Esophagus muscularis mucosa (tissue), 3 donors: ENCODE measurements around the gene AKT3.

ENCODE experiments used
- POLR2AphosphoS5 ChIP-seq, 2 donors: sonication (generic); formaldehyde crosslinking; IDR thresholded peaks; one replicate each; pipeline ENCODE4 v1.6.1; 2017; ENCODE audit warnings: antibody characterized with exemption in 2 of 2
- TF ChIP-seq, protein P1 (sequence below), 3 experiments: fragments of 200-600 bp in 2 of 3; fragments of 450-650 bp in 1 of 3; sonication (generic) in 2 of 3; IDR thresholded peaks; one replicate each; pipeline ENCODE4 v1.5.1; 2017 to 2019; ENCODE audit warnings: antibody characterized with exemption in 3 of 3, mild to moderate bottlenecking in 2 of 3, moderate library complexity in 1 of 3

DNA sequence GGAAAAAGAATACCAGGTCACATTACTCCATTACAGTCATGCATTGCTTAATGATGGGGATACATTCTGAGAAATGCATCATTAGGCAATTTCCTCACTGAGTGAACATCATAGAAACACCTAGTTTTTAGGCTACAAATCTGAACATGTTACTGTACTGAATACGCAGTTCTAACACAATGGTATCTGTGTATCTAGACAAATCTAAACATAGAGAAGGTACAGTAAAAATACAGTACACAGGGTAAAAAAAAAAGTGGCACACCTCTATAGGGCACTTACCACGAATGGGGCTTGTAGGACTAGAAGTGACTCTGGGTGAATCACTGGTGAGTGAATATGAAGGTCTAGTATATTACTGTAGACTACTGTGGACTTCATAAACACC is 115.7 kb downstream of the AKT3 start:
- TF ChIP-seq POLR2AphosphoS5 (IDR thresholded peaks at IDR 0.05) = no peak
- TF ChIP-seq, protein P1, sequence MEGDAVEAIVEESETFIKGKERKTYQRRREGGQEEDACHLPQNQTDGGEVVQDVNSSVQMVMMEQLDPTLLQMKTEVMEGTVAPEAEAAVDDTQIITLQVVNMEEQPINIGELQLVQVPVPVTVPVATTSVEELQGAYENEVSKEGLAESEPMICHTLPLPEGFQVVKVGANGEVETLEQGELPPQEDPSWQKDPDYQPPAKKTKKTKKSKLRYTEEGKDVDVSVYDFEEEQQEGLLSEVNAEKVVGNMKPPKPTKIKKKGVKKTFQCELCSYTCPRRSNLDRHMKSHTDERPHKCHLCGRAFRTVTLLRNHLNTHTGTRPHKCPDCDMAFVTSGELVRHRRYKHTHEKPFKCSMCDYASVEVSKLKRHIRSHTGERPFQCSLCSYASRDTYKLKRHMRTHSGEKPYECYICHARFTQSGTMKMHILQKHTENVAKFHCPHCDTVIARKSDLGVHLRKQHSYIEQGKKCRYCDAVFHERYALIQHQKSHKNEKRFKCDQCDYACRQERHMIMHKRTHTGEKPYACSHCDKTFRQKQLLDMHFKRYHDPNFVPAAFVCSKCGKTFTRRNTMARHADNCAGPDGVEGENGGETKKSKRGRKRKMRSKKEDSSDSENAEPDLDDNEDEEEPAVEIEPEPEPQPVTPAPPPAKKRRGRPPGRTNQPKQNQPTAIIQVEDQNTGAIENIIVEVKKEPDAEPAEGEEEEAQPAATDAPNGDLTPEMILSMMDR (IDR thresholded peaks at IDR 0.05) = no peak
